ENCODE results near the gene TRABD2B. TPM values are rescaled to one million over a fixed set of nuclear protein-coding genes. Genes with fewer than 3 reads are reported as not detected.

Gene TRABD2B
- total and polyA plus RNA-seq, 2 experiments from 2014 or later: 1.00 to 2.3 TPM

DNA sequence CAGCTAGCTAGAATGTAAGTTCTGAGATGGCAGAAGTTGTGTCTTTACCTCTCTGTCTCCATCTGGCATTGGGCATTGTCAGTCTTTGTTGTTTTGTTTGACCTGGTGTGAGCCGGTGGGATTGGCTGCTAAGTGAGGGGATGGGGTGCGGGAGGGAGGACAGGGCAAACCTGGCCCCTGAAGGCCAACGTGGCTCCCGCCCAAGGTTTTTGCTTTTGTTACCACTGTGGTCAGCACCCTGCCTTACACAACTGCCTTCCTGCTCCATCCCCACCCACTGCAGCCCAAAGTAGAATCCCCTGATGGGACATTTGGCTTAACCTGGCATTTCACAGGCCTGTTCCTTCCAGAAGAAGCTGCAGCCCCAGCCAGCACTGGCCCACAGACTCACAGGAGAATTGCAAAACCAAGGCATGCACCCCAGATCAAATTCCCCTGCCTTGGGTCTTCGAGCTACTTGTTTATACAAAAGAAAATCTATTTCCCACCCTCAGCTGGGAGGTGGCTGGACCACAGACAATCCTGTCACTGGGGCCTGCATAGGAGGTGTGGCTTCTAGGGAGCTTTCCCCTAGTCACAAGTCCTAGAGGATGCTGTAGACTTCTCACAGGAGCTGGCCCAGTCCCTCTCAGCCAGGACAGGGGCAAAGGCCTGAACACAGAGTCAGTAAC lies 147.5 kb downstream of the TRABD2B start:
- no peaks in the 10 kb centered on the region for H3K9me3 ChIP-seq (ENCODE audit: low read depth)
- H3K4me1 ChIP-seq (ENCODE audit: insufficient read depth): peaks cover 11% of the 10 kb centered on the region
- H3K27ac ChIP-seq: peak overlapping the region; percentile 54
- H3K27me3 ChIP-seq: no peaks in the 10 kb centered on the region
- WGBS (ENCODE audit: low lambda C conversion rate, missing lambda C conversion rate): 87% methylated on average over 5 of the region's 5 CpGs
- no peak overlapping the region for H2AFZ ChIP-seq
- H3K9me2 ChIP-seq (replicated peaks; ENCODE audit: insufficient read depth): no peaks in the 10 kb centered on the region
- DNase-seq (ENCODE audit: low spot score): no peak
- no peaks in the 10 kb centered on the region for H3K36me3 ChIP-seq (replicated peaks; ENCODE audit: insufficient read depth, low read depth)
- TF ChIP-seq, protein P1, sequence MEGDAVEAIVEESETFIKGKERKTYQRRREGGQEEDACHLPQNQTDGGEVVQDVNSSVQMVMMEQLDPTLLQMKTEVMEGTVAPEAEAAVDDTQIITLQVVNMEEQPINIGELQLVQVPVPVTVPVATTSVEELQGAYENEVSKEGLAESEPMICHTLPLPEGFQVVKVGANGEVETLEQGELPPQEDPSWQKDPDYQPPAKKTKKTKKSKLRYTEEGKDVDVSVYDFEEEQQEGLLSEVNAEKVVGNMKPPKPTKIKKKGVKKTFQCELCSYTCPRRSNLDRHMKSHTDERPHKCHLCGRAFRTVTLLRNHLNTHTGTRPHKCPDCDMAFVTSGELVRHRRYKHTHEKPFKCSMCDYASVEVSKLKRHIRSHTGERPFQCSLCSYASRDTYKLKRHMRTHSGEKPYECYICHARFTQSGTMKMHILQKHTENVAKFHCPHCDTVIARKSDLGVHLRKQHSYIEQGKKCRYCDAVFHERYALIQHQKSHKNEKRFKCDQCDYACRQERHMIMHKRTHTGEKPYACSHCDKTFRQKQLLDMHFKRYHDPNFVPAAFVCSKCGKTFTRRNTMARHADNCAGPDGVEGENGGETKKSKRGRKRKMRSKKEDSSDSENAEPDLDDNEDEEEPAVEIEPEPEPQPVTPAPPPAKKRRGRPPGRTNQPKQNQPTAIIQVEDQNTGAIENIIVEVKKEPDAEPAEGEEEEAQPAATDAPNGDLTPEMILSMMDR (IDR thresholded peaks at IDR 0.05; ENCODE audit: poor library complexity): no peak
- TF ChIP-seq EZH2phosphoT487 (IDR thresholded peaks at IDR 0.05; ENCODE audit: low read depth, severe bottlenecking, unreplicated experiment) (no peak), EZH2 (IDR thresholded peaks at IDR 0.05; ENCODE audit: borderline replicate concordance) (no peak)
- H3K4me2 ChIP-seq: no peak overlapping the region
- no peaks in the 10 kb centered on the region for H4K20me1 ChIP-seq (ENCODE audit: insufficient read depth, poor library complexity, severe bottlenecking)
- H3K4me3 ChIP-seq: no peak overlapping the region
- no peaks in the 10 kb centered on the region for H3K79me2 ChIP-seq

DNA sequence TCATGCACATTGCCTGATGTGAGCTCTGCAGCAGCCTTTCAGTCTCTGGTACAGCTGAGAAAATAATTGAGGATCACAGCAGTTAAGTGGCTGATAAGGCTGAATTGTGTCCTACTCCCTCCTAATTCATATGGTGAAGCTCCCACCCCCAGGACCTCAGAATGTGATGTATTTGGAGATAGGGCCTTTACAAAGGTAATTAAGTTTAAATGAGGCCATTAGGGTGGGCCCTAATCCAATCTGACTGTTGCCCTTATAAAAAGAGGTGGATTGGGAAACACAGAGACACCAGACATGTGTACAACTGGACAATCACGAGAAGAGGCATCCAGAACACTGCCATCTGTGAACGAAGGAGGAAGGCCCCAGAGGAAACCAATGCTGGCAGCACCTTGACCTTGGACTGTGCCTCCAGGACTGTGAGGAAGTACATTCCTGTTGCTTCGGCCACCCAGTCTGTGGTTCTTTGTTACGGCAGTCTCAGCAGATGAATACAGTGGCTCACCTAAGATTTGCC lies 148.1 kb downstream of the TRABD2B start:
- Histone ChIP-seq H2AFZ (no peak overlapping the region), H3K27me3 (no peaks in the 10 kb centered on the region), H3K9me3 (ENCODE audit: low read depth) (no peaks in the 10 kb centered on the region), H3K79me2 (no peaks in the 10 kb centered on the region), H3K27ac (peak overlapping the region; percentile 54), H3K36me3 (replicated peaks; ENCODE audit: insufficient read depth, low read depth) (no peaks in the 10 kb centered on the region), H3K4me2 (no peak overlapping the region), H3K4me1 (ENCODE audit: insufficient read depth) (peaks cover 13% of the 10 kb centered on the region), H3K9me2 (replicated peaks; ENCODE audit: insufficient read depth) (no peaks in the 10 kb centered on the region), H3K4me3 (no peak overlapping the region), H4K20me1 (ENCODE audit: insufficient read depth, poor library complexity, severe bottlenecking) (no peaks in the 10 kb centered on the region)
- no peak for TF ChIP-seq EZH2 (IDR thresholded peaks at IDR 0.05; ENCODE audit: borderline replicate concordance)
- peak; percentile 33 for DNase-seq (ENCODE audit: low spot score)
- 55% methylated on average over 4 of the region's 4 CpGs for WGBS (ENCODE audit: low lambda C conversion rate, missing lambda C conversion rate)

DNA sequence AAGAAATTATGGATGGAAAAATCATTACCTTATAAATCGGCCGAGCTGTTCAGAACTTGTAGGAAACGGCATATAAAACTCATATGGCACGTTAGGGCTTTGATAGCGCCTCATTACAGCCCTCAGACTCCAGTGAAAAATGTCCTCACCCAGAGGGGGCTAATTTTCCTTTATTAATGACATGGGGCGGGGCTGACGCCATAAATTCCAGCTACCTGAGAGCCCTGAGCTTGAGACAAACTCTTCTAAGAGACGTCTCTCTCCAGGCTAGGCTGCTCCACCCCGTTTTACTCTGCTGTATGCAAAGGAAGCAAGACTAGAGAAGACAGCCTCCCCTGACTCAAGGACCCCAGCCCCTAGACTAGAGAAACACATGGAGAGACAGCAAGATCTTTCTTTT lies 149.4 kb downstream of the TRABD2B start:
- Histone ChIP-seq H2AFZ (no peak overlapping the region), H3K9me3 (ENCODE audit: low read depth) (no peaks in the 10 kb centered on the region), H3K4me3 (no peak overlapping the region), H3K79me2 (no peaks in the 10 kb centered on the region), H3K27me3 (no peaks in the 10 kb centered on the region), H3K27ac (no peak overlapping the region), H3K9me2 (replicated peaks; ENCODE audit: insufficient read depth) (no peaks in the 10 kb centered on the region), H3K4me1 (ENCODE audit: insufficient read depth) (peaks cover 15% of the 10 kb centered on the region), H3K4me2 (no peak overlapping the region), H4K20me1 (ENCODE audit: insufficient read depth, poor library complexity, severe bottlenecking) (no peaks in the 10 kb centered on the region), H3K36me3 (replicated peaks; ENCODE audit: insufficient read depth, low read depth) (no peaks in the 10 kb centered on the region)
- no peak for TF ChIP-seq EZH2 (IDR thresholded peaks at IDR 0.05; ENCODE audit: borderline replicate concordance)
- no peak for TF ChIP-seq EZH2phosphoT487 (IDR thresholded peaks at IDR 0.05; ENCODE audit: low read depth, severe bottlenecking, unreplicated experiment)
- TF ChIP-seq, protein P1 (IDR thresholded peaks at IDR 0.05; ENCODE audit: poor library complexity): no peak
- DNase-seq (ENCODE audit: low spot score): no peak
- WGBS (ENCODE audit: low lambda C conversion rate, missing lambda C conversion rate): 85% methylated on average over 9 of the region's 9 CpGs

DNA sequence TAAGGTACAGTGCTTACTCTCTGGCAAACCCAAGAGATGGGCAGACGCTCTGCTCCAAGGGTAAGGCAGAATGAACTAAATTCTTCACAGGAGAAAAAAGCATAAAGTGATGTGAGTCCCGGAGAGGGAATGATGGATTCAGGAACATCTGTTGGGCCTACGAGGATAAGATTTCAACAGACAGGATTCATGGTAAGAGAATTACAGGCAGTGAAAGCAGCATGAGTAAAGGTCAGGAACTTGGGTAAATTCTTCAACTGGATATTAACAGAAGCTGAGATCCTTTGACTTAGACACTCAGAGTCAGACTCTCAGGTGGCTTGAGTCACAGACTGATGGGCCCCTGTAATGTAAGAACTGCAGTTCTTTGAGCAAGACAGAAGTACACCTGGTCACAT lies 152.6 kb downstream of the TRABD2B start:
- H3K9me2 ChIP-seq (replicated peaks; ENCODE audit: insufficient read depth): no peaks in the 10 kb centered on the region
- no peaks in the 10 kb centered on the region for H3K27me3 ChIP-seq
- H3K36me3 ChIP-seq (replicated peaks; ENCODE audit: insufficient read depth, low read depth): no peaks in the 10 kb centered on the region
- no peak overlapping the region for H2AFZ ChIP-seq
- 90% methylated on average over 3 of the region's 3 CpGs for WGBS (ENCODE audit: low lambda C conversion rate, missing lambda C conversion rate)
- no peak overlapping the region for H3K4me2 ChIP-seq
- peaks cover 20% of the 10 kb centered on the region for H3K4me1 ChIP-seq (ENCODE audit: insufficient read depth)
- H4K20me1 ChIP-seq (ENCODE audit: insufficient read depth, poor library complexity, severe bottlenecking): no peaks in the 10 kb centered on the region
- no peaks in the 10 kb centered on the region for H3K79me2 ChIP-seq
- no peak for DNase-seq (ENCODE audit: low spot score)
- TF ChIP-seq, protein P1 (IDR thresholded peaks at IDR 0.05; ENCODE audit: poor library complexity): no peak
- no peak for TF ChIP-seq EZH2phosphoT487 (IDR thresholded peaks at IDR 0.05; ENCODE audit: low read depth, severe bottlenecking, unreplicated experiment)
- TF ChIP-seq EZH2 (IDR thresholded peaks at IDR 0.05; ENCODE audit: borderline replicate concordance): no peak
- peak overlapping the region; percentile 25 for H3K27ac ChIP-seq
- no peaks in the 10 kb centered on the region for H3K9me3 ChIP-seq (ENCODE audit: low read depth)
- H3K4me3 ChIP-seq: no peak overlapping the region

Data from hepatocyte (in vitro differentiated cells).